Transverse colon (tissue), 4 donors: Measurements from ENCODE around the gene WNK2.

Experiments
- CTCF ChIP-seq, 5 experiments: fragments of 200-600 bp in 3 of 5; fragments of 450-650 bp in 2 of 5; sonication (generic) in 3 of 5; IDR thresholded peaks; 1 replicate in 2 of 5; 2 replicates in 3 of 5; pipeline ENCODE4 v1.5.1; 2016 to 2017; ENCODE audit warnings: antibody characterized with exemption in 5 of 5, inconsistent platforms in 3 of 5, mild to moderate bottlenecking in 2 of 5, moderate library complexity in 1 of 5
- POLR2A ChIP-seq: fragments of 450-650 bp; IDR thresholded peaks from one replicate; pipeline ENCODE4 v1.6.1; 2016; ENCODE audit warnings: antibody characterized with exemption, mild to moderate bottlenecking, moderate library complexity
- POLR2AphosphoS5 ChIP-seq, 3 donors: sonication (generic); formaldehyde crosslinking; IDR thresholded peaks; one replicate each; pipeline ENCODE4 v1.6.1; 2016; ENCODE audit warnings: antibody characterized with exemption in 3 of 3

- TF ChIP-seq POLR2A: no peak
- TF ChIP-seq CTCF (IDR thresholded peaks at IDR 0.05): no peak
- no peak for TF ChIP-seq POLR2AphosphoS5 (IDR thresholded peaks at IDR 0.05)
Observed at GRCh38 chr9:93168581-93168980, 15.4 kb upstream of the WNK2 start.
